ENCODE data around the gene KIAA0825.

DNA sequence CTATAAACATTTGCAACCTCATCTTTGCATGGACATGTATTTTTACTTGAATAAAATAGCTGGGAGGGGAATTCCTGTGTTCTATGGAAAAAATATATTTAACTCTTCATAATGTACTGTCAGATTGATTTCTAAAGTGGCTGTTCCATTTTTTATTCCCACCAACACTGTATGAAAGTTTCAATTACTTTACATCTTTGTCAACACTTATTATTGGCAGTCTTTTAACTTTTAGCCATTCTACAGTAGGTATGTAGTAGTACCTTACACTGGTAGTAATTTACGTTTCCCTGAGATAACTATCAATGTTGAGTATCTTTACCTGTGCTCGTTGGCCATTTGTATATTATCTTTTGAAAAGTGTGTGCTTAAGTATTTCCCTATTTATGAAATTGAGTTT is 429.7 kb downstream of the KIAA0825 start:
- no peak for TF ChIP-seq POLR2A (IDR thresholded peaks at IDR 0.05)
- TF ChIP-seq, protein P1, sequence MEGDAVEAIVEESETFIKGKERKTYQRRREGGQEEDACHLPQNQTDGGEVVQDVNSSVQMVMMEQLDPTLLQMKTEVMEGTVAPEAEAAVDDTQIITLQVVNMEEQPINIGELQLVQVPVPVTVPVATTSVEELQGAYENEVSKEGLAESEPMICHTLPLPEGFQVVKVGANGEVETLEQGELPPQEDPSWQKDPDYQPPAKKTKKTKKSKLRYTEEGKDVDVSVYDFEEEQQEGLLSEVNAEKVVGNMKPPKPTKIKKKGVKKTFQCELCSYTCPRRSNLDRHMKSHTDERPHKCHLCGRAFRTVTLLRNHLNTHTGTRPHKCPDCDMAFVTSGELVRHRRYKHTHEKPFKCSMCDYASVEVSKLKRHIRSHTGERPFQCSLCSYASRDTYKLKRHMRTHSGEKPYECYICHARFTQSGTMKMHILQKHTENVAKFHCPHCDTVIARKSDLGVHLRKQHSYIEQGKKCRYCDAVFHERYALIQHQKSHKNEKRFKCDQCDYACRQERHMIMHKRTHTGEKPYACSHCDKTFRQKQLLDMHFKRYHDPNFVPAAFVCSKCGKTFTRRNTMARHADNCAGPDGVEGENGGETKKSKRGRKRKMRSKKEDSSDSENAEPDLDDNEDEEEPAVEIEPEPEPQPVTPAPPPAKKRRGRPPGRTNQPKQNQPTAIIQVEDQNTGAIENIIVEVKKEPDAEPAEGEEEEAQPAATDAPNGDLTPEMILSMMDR (IDR thresholded peaks at IDR 0.05), result no peak

Data from tibial nerve (tissue), 3 donors.